GM15510 (cell line): Measurements from ENCODE around the gene CTSC.

Experiments used
- POLR2A ChIP-seq: IDR thresholded peaks from 3 replicates; pipeline ENCODE4 v1.6.1; 2011; ENCODE audit warnings: borderline replicate concordance; ENCODE audit not compliant: insufficient read length; ENCODE audit errors: extremely low read depth

Gene CTSC

DNA sequence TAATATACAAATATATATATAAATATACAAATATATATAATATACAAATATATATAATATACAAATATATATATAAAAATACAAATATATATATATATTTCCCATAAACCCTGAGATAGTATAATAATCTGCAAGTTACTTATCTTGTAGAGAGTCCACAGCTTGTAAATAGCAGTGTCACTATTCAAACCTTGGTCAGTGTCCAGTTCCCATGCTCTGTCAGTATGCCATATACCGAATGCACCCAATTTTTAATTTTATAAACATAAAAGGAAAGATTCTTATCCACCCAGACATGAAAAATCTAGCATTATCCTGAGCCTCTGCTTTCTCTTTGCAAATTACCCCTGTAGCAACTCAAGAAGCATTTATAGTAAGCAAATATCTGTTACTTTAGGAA, 21.6 kb upstream of the CTSC start:
- TF ChIP-seq POLR2A = no peak

DNA sequence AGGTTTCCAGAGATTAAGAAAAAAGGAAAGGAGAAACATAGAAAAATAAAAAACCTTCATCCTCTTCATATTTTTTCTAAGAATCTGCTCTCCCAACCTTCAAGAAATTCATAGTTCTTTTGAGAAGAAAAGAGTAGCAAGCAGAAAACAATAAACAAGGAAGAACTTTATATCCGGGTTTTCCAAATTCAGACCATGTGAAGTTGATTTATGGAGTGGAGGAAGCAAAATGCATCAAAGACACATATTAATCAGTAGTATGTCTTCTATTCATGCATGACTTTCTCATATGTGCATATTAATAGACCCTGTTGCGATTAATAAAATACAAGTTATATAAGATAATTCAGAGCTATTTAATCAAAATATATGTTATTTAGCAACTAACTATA, 20.5 kb upstream of the CTSC start:
- TF ChIP-seq POLR2A = no peak

DNA sequence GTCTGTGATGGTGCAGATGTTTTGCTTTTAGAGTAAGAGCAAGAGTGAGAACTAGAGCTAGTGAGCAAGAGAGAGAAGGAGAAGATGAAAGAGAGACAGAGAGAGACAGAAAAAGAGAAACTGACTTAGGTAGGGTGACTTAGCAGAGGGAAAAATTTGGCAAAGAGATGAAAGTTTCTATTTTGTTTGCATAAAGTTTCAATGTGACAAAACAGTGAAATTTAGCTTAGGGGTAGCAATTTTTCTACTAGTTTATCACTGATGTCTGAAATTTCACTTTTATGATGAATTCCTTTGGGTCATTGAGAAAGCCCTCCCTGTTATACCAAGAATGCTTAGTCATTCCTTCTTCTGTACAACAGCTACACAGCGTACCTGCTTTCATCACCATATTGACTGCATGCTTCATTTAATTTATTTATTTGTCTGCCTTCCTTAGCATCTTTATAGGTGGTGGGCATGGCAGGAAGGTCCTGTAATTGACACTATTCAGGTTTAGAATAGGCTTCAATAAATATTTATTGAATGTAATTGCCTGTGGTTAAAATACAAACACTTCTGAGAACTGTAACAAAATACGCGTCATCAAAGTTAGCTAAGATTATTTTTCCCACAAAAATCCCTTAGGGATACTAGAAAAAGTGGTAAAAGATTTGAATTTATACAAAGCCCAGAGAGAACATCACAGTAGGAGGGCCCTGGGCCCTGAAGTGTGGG, 19.9 kb upstream of the CTSC start:
- no peak for TF ChIP-seq POLR2A

DNA sequence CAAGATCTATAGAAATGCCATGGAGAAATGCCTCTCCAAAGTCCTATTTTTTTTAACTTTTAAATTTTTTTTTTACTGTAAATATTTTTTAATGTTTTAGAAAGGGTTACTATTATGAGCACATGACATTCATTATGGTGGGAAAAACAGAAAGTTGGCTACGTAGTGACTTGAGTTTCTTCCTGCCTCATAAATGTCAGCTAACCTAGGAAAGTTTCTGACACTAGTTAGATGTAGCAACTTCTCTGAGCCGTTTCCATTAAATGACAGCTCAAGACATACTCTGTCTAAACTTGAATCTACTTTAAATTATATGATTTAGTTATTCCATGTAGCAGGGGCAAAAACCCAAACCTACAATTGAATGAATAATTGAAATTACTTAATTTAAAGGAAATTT, 18.4 kb upstream of the CTSC start:
- no peak for TF ChIP-seq POLR2A

DNA sequence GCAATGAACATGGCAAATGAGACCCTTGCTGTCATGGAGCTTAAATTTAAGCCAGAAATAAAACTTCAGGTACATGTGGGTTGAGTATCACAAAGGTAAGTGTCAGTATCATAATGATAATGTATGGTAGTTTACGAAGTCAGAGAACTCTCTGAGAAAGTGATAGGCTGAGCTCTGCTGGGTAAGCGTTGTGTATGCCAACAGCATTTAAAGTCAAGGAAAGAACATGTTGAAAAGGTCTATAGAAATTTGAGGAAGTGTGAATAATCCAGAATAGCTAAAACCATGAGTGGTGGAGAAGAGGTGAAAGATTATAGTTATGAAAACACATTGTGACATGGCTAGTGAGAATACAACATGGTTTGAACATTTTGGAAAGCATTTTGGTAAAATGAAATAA, 17.4 kb upstream of the CTSC start:
- no peak for TF ChIP-seq POLR2A

DNA sequence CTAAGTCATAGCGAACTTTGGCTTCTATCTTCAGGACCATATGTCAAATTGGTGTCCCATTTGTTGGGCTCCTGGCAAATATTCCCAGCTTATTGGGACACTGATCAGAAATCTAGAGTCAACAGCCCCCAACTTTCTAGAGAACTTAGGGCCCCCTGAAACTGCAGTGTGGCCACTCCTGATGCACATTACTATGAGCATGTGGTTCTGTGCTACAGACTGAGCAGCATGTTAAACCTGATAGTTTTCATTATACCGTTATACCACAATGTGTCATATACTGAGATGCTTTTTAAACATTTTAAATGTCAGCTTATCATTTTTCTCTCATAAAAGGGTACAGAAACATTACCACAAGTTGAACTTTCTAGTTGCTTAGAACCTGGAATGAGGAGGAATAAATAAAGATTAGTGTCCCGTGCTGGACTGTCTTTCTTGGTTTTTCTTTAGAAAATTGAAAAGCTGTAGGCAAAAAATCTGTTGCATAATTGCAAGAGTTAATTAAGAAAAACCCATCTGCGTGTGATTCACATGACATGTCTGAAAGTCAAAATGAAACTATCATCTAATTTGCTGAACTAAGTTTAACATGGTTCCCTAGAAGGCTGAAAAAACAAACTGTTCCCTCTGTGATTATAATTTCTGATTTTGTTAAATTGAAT, 16.4 kb upstream of the CTSC start:
- TF ChIP-seq POLR2A = no peak

DNA sequence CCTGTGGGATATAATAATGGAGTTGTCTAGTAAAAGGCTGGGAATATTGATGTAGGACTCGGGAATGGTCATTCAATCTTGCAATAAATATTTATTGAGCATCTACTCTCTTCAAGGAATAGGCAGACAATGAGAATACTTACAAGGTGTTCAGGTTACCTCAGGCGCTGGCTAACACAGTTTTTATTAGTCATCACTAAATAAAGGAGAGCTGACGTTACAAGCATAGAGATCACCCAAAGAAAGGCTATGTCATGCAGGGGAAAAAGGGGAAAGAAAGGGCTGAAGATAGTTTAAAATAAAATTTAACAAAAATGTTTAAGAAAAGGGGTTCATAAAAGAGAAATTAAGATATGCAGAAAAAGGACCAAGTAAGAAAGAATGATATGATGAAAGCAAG, 15.8 kb upstream of the CTSC start:
- no peak for TF ChIP-seq POLR2A

DNA sequence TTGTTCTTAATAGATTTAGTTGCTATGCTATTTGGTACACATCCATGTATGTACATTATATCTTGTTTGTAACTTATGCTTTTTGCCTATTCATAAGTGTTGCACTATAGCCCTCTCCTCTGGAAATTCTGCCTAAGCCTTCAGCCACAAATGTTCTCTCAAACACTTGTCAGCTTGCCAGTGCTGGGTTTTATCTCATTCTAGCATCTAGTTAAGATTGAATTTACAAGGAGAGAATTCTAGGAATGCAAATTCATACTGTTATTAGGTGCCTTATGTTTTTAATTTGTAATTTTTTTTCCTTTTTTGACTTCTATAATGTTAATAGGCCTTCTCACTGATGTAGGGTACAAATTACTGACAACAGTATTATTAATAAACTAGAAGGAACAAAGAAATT, 14.6 kb upstream of the CTSC start:
- TF ChIP-seq POLR2A = no peak

DNA sequence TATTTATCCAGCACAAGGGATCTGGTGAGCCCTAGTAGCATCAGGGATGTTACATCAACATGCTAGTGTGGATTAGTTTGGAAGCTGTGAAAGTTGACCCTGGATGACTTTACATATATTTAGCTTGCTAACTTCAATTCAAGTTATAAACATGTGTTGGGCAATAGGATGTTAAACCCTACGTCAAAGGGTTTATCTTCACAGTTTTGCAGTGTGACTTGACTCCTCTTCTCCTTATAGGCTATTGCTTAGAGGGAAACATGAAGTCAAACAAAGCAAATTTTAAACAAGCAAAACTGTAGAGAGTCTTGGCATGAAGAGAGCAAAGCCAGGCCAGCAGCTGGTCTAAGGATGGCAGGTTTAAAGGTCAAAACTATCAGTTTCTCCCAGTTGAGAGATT, 11.3 kb upstream of the CTSC start:
- TF ChIP-seq POLR2A = no peak

DNA sequence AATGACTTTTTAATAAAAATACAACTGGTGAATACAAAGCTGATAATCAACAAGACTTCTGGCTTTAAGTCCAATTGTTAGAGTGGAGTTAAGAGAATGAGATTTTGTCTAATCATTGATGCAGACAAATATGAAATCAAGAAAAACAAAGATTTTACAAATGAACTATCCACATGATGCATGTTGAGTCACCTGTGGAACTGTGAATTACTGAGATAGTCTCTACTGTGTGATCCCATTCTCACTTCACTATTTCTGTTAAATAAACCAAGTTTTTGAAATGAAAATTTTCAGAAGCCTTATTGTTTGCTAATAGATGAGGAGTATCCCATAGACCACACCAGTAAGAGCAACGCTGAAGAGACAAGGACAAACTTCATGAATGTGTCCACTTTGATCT, 8.4 kb upstream of the CTSC start:
- TF ChIP-seq POLR2A = no peak

DNA sequence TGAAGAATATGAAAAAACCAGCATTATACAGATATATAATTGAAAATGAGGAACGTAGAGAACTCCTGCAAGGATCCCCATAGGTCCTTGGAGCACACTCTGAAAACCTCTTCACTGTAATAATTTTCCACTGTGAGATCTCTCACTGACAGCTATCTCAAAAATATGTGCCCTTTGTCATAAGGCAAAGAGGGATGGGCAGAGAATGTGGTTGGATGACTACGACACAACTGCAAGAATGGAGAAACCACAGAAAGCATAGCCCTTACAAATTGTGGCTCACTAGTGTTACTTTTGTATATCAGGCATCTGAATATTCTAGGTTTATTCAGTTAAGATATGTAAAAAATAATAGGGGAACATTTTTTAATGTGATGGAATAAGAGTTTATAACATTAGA, 7.9 kb upstream of the CTSC start:
- no peak for TF ChIP-seq POLR2A

DNA sequence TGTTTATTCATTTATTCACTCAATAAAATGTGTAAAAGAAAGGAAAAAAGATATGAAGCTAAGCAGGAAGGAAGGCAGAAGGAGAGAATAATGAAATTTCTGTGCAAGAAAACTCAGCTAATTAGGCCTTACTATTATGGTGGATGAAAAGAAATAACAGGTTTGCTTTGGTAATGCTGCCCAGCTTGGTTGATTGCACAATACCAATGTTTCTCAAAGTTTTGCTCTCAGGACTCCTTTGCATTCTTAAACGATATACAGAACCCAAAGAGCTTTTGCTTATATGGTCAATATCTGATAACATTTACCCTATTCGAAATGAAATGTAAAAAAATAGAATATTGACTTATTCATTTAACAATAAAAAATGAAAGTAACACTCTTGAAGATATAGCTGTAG, 7.3 kb upstream of the CTSC start:
- TF ChIP-seq POLR2A = no peak

DNA sequence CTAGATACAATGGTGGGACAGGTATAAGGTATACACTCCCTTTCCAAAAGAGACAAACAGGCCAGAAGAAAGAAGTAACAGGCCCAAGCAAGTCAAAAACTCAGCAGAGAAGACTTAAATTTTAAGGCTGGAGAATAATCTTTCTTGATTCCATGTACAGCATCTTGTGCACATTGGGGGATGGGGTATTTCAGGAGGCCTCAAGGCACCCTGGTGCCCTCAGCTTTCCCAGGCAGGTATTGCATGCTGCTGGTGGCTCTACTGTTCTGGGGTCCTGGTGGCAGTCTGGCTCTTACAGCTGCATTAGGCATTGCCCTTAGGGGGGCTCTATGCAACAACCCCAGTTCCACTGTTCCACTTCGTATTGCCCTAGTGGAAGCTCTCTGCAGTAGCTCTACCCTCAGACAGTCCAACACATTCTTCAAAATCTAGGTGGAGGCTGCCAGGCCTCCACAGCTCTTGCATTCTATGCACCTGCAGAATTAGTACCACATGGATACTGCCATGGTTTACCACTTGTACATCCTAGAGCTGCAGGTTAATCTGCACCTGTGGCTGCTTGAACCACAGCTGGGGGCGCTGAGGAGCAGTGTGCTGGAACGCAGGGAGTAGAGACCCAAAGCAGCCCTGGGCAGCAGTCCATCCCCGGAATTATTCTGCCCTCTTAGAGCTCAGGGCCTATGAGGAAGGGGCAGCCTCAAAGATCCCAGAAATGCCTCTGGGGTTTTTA, 4.2 kb upstream of the CTSC start:
- TF ChIP-seq POLR2A = no peak

DNA sequence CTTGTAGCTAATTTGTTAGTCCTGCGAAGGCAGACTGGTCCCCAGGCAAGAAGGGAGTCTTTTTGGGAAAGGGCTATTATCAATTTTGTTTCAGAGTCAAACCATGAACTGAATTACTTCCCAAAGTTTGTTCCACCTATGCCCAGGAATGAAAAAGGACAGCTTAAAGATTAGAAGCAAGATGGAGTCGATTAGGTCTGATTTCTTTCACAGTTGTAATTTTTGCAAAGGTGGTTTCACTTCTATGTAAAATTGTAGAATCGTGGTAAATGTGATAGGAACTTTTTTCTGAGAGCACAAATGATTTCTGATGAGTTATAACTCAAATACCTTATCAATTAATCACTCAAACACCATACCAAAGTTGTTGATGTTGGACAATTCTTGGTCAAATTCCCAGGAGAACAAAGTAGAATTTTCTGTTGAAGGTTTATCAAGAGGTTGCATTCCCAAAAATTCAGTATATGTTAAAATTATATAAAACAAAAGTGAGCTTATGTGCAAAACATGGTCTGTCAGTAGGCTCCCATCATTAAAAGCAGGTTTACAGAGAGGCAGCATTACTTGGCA, 2.9 kb upstream of the CTSC start:
- no peak for TF ChIP-seq POLR2A

DNA sequence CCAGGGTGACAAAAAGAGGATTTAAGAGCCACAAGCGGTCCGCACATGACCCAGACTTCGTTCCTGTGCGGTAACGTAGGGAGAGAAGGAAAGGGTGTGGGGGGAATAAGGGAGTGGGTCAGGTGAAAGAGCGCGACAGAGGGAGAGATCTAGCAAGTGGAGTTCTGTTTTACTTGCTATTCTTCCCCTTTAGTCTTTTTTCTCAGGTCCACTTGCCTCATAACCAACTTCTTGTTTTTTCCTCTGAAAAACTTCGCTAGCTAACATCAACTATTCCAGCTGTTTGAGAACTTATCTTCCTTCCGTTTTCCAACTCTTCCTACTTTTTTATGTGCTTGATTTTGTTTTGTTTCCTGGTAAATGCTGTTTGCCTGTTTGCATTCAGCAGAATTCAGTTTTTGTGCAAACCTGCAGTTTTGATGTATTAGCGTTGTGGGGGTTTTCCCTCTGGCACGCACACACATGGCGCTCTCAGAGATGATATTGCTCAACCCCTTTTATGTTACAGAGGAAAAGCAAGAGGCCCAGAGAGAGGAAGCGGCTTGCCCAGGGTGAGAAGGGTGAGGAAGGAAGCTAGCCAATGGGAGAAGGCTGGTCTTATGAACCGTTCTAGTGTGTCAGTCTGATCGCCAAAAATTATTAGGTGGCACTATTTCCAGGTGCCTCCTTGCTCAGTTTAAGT, 592 bp upstream of the CTSC start:
- no peak for TF ChIP-seq POLR2A

DNA sequence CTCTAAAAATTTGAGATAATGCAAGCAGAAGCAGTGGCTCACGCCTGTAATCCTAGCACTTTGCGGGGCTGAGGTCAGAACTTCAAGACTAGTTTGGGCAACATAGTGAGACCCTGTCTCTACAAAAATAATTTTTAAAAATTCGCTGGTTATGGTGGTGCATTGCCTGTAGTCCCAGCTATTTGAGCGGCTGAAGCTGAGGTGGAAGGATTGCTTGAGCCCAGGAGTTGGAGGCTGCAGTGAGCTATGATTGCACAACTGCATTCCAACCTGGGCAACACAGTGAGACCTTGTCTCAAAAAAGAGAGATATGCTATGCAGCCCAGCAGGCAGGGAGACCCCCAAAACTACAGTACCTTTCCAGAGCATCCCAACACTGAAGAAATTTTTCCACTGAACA, 2.3 kb downstream of the CTSC start:
- no peak for TF ChIP-seq POLR2A

DNA sequence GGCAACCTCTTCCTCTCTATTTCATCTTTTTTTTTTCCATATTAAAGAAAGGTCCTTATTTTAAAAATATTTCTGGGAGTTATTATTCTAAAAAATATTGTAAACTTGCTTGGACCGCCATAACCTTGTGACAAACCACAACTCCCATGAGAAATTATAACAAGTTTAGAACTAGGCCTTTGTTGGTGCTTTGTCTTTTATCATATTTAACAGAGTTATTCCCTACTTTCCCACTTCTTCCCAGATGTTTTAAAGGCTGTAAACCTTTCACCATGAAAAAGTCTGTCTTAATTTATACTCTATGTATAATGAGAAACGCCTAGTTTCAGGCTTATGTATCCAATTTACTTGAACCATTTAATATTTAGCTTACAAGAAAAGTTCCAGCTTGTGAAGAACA, 3.7 kb downstream of the CTSC start:
- no peak for TF ChIP-seq POLR2A
